Skeletal muscle tissue (tissue), 4 donors: ENCODE measurements around the gene MELK. TPM values are rescaled to one million over a fixed set of nuclear protein-coding genes. Genes with fewer than 3 reads are reported as not detected.

Experiments used
- H3K27ac ChIP-seq: one replicate; pipeline ENCODE4 v1.7.0; 2013; ENCODE audit warnings: mild to moderate bottlenecking, low read depth, low read length, inconsistent platforms
- H3K27me3 ChIP-seq, 3 donors: one replicate each; pipeline ENCODE4 v1.7.0; 2013; ENCODE audit warnings: low read length in 3 of 3; ENCODE audit not compliant: control insufficient read depth in 3 of 3, insufficient read depth in 3 of 3
- H3K36me3 ChIP-seq, 3 donors: one replicate each; pipeline ENCODE4 v1.7.0; 2013; ENCODE audit warnings: low read length in 3 of 3; ENCODE audit not compliant: control insufficient read depth in 3 of 3, insufficient read depth in 3 of 3
- H3K4me1 ChIP-seq, 3 donors: one replicate each; pipeline ENCODE4 v1.7.0; 2013; ENCODE audit warnings: low read length in 3 of 3, mild to moderate bottlenecking in 3 of 3; ENCODE audit not compliant: control insufficient read depth in 3 of 3, insufficient read depth in 3 of 3
- H3K4me3 ChIP-seq, 3 donors: one replicate each; pipeline ENCODE4 v1.7.0; 2013; ENCODE audit warnings: low read length in 3 of 3
- H3K9ac ChIP-seq, 3 donors: one replicate each; pipeline ENCODE4 v1.7.0; 2013; ENCODE audit warnings: low read length in 3 of 3, mild to moderate bottlenecking in 3 of 3, moderate library complexity in 2 of 3, low read depth in 1 of 3
- H3K9me3 ChIP-seq, 3 donors: one replicate each; pipeline ENCODE4 v1.7.0; 2013; ENCODE audit warnings: low read length in 3 of 3; ENCODE audit not compliant: control insufficient read depth in 3 of 3
- total RNA-seq: library from RNA; depleted of rRNA; stranded (reverse); fragments of >200 nt; gene quantifications from one replicate; pipeline ENCODE4 v1.2.3, GENCODE V29; 2014
- donor health status: Osteomylitis.

Gene MELK
- total RNA-seq, 1 donor from 2014 or later: 6.3 TPM

GRCh38 chr9:36659500-36659899 is 86.8 kb downstream of the MELK start:
- Histone ChIP-seq H3K36me3 (no peaks in the 10 kb centered on the region), H3K4me1 (no peaks in the 10 kb centered on the region), H3K4me3 (no peak overlapping the region), H3K27me3 (no peaks in the 10 kb centered on the region), H3K9me3 (no peaks in the 10 kb centered on the region), H3K27ac (no peak overlapping the region), H3K9ac (no peak overlapping the region)

GRCh38 chr9:36664806-36665205 is 92.1 kb downstream of the MELK start:
- no peaks in the 10 kb centered on the region for H3K4me1 ChIP-seq
- no peak overlapping the region for H3K9ac ChIP-seq
- H3K9me3 ChIP-seq: no peaks in the 10 kb centered on the region
- H3K27ac ChIP-seq: no peak overlapping the region
- no peaks in the 10 kb centered on the region for H3K27me3 ChIP-seq
- no peaks in the 10 kb centered on the region for H3K36me3 ChIP-seq
- no peak overlapping the region for H3K4me3 ChIP-seq

- Histone ChIP-seq H3K4me1 (no peaks in the 10 kb centered on the region), H3K4me3 (no peak overlapping the region), H3K9ac (no peak overlapping the region), H3K27me3 (no peaks in the 10 kb centered on the region), H3K9me3 (no peaks in the 10 kb centered on the region), H3K27ac (no peak overlapping the region), H3K36me3 (no peaks in the 10 kb centered on the region)
These were observed 92.7 kb downstream of the MELK start for GRCh38 chr9:36665387-36665786.

GRCh38 chr9:36665921-36666431 is 93.3 kb downstream of the MELK start:
- Histone ChIP-seq H3K27ac (no peak overlapping the region), H3K36me3 (no peaks in the 10 kb centered on the region), H3K9ac (no peak overlapping the region), H3K4me1 (no peaks in the 10 kb centered on the region), H3K4me3 (no peak overlapping the region), H3K9me3 (no peaks in the 10 kb centered on the region), H3K27me3 (no peaks in the 10 kb centered on the region)

- Histone ChIP-seq H3K9me3 (no peaks in the 10 kb centered on the region), H3K27me3 (no peaks in the 10 kb centered on the region)
These were observed 98.9 kb downstream of the MELK start for GRCh38 chr9:36671561-36671960.

GRCh38 chr9:36676091-36676490 is 103.4 kb downstream of the MELK start:
- Histone ChIP-seq H3K4me3 (no peak overlapping the region), H3K27ac (no peak overlapping the region), H3K4me1 (no peaks in the 10 kb centered on the region), H3K27me3 (no peaks in the 10 kb centered on the region), H3K9ac (no peak overlapping the region), H3K9me3 (no peaks in the 10 kb centered on the region), H3K36me3 (no peaks in the 10 kb centered on the region)

More at GRCh38 chr9:36671561-36671960, 98.9 kb downstream of the MELK start:
- Histone ChIP-seq H3K4me3 (no peak overlapping the region), H3K27ac (no peak overlapping the region), H3K4me1 (no peaks in the 10 kb centered on the region), H3K9ac (no peak overlapping the region), H3K36me3 (no peaks in the 10 kb centered on the region)

- Histone ChIP-seq H3K4me1 (no peaks in the 10 kb centered on the region), H3K9me3 (no peaks in the 10 kb centered on the region), H3K9ac (no peak overlapping the region), H3K4me3 (no peak overlapping the region), H3K27me3 (no peaks in the 10 kb centered on the region), H3K27ac (no peak overlapping the region), H3K36me3 (no peaks in the 10 kb centered on the region)
These were observed 104.2 kb downstream of the MELK start for GRCh38 chr9:36676778-36677485.

GRCh38 chr9:36677611-36678010 is 104.9 kb downstream of the MELK start:
- H3K4me1 ChIP-seq: no peaks in the 10 kb centered on the region
- H3K9me3 ChIP-seq: no peaks in the 10 kb centered on the region
- H3K36me3 ChIP-seq: no peaks in the 10 kb centered on the region
- no peak overlapping the region for H3K27ac ChIP-seq
- no peak overlapping the region for H3K9ac ChIP-seq
- no peaks in the 10 kb centered on the region for H3K27me3 ChIP-seq
- H3K4me3 ChIP-seq: no peak overlapping the region

- Histone ChIP-seq H3K4me1 (no peaks in the 10 kb centered on the region), H3K9me3 (no peaks in the 10 kb centered on the region), H3K4me3 (no peak overlapping the region), H3K27ac (no peak overlapping the region), H3K9ac (no peak overlapping the region), H3K36me3 (no peaks in the 10 kb centered on the region), H3K27me3 (no peaks in the 10 kb centered on the region)
These were observed 107.0 kb downstream of the MELK start for GRCh38 chr9:36679710-36680109.

- no peak overlapping the region for H3K27ac ChIP-seq
- H3K4me3 ChIP-seq: no peak overlapping the region
- H3K9ac ChIP-seq: no peak overlapping the region
- H3K36me3 ChIP-seq: no peaks in the 10 kb centered on the region
- H3K4me1 ChIP-seq: no peaks in the 10 kb centered on the region
- no peaks in the 10 kb centered on the region for H3K9me3 ChIP-seq
- no peaks in the 10 kb centered on the region for H3K27me3 ChIP-seq
These were observed 113.8 kb downstream of the MELK start for GRCh38 chr9:36686471-36686870.
